HCT116 (cell line): Measurements from ENCODE around the gene IL1RAPL2.

Experiments used
- CEBPB ChIP-seq: IDR thresholded peaks from 2 replicates; pipeline ENCODE4 v1.6.1; 2012; ENCODE audit warnings: low read depth
- POLR2A ChIP-seq: IDR thresholded peaks from 2 replicates; pipeline ENCODE4 v1.7.0; 2011; ENCODE audit warnings: borderline replicate concordance; ENCODE audit not compliant: insufficient read depth, insufficient read length; ENCODE audit errors: extremely low read depth
- TF ChIP-seq, protein P1 (sequence below), 3 experiments: fragments of 200-600 bp in 1 of 3; sonication (generic) in 1 of 3; IDR thresholded peaks in 2 of 3; conservative IDR thresholded peaks in 1 of 3; 2 replicates each; pipeline ENCODE4 v1.5.1; 2012 to 2017; ENCODE audit warnings: low read depth in 2 of 3, low read length in 2 of 3, antibody characterized with exemption in 1 of 3, borderline replicate concordance in 1 of 3, control low read depth in 1 of 3, mild to moderate bottlenecking in 1 of 3, mixed read lengths in 1 of 3, mixed run types in 1 of 3, moderate library complexity in 1 of 3; ENCODE audit not compliant: insufficient read depth in 1 of 3

DNA sequence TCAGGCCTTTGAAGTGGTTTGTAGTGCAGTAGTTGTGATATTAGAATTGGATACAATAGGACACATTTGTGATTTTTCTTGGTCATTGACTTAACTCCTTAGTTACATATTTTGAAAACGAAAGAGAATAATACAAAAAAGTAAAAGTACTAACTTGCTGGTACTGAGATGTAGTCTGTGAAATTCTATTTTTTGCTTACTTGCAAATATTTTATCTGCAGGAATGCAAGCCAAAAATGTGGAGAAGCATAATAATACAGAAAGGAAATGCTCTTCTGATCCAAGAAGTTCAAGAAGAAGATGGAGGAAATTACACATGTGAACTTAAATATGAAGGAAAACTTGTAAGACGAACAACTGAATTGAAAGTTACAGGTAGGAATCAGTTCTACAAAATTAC is 701.2 kb downstream of the IL1RAPL2 start:
- TF ChIP-seq, protein P1, sequence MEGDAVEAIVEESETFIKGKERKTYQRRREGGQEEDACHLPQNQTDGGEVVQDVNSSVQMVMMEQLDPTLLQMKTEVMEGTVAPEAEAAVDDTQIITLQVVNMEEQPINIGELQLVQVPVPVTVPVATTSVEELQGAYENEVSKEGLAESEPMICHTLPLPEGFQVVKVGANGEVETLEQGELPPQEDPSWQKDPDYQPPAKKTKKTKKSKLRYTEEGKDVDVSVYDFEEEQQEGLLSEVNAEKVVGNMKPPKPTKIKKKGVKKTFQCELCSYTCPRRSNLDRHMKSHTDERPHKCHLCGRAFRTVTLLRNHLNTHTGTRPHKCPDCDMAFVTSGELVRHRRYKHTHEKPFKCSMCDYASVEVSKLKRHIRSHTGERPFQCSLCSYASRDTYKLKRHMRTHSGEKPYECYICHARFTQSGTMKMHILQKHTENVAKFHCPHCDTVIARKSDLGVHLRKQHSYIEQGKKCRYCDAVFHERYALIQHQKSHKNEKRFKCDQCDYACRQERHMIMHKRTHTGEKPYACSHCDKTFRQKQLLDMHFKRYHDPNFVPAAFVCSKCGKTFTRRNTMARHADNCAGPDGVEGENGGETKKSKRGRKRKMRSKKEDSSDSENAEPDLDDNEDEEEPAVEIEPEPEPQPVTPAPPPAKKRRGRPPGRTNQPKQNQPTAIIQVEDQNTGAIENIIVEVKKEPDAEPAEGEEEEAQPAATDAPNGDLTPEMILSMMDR (IDR thresholded peaks at IDR 0.05 in 2 of 3, conservative IDR thresholded peaks at IDR 0.05 in 1 of 3; ENCODE audit: borderline replicate concordance in 1 of 3, insufficient read depth in 1 of 3, low read depth in 2 of 3, low read length in 2 of 3): no peak
- TF ChIP-seq POLR2A (no peak), CEBPB (no peak)
